DMS153 treated with DMSO at 0.1 percent for 48 hours (cell line): ENCODE measurements around the gene GJC1.
A peak's percentile ranks its signal among the peaks of the same experiment; 100 is the strongest.

ENCODE experiments used
- DNase-seq: peaks from one replicate; lab custom pipeline; 2025; ENCODE audit not compliant: unreplicated experiment; lab: John Stamatoyannopoulos, UW

Gene GJC1

DNA sequence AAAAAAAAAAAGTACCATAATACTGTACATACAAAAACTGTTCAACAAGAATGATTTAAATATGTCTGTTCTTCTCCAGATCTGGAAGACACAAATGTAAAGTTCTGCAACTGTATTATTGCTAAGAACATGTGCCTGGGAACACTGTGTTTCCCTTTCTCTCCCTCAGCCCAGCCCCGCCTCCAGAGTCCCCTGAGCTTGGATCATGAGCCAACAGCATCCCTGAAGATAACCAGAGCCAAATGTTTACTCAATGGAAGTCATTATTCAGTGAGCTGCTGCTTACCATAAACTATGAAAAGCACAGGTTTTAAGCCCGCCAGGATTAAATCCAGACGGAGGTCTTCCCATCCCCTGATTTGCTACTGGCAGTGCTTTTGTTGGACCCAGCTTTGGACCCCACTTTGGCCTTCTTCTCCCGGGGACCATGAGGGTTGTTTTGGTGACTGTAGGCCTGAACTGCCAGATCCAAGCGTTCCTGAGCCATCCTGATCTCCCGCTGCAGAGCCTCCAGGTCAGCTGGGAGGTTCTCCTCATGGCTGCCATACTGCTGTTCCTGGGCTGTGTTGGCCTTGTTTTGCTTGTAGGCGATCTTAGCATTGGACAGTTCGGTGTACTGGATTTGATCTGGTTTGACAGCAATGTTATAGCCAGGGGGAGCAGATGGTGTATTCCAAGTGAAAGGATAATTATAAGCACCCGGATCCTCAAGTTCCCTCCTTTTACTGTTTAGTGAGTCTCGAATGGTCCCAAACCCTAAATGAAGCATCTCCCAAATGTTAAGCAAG is 25.6 kb downstream of the GJC1 start:
- no peak for DNase-seq

DNA sequence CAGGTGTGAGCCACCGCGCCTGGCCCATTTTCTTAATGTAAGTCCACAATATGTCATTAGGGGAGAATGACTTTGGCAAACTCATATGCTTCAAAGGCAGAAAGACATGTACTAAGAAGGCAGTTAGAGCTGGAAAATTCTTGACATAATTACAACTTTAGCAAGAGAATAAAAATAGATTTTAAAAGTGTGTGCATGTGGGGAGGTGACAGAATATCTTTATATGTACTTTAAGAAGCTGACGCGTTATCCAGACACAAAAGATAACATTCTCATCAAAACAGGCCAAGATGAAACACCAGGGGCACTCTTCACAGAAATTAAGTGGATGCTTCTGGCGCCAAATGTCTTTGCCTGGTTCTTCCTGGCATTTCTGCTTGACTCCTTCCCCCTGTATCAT is 28.2 kb downstream of the GJC1 start:
- no peak for DNase-seq

- DNase-seq: no peak
These were observed 31.7 kb downstream of the GJC1 start for GRCh38 chr17:44798356-44798755.

DNA sequence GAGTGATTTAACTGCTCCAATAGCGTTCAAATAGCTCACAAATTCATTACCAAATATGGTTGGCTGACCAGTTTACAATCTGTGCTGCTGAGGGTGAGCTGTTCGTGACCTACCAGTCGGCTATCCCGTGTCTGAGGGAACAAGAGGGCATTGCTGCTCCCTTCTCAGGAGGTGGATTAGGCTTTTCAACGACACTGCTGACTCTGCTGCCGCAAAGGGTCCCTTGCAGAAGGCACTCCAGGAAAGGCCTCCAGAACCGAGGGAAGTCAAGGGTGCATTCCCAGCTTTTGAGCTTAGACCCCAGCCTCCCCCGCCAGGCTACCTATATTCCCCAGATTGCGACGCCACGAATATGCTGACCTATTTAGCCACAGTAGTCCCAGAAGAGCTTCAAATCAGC is 32.3 kb downstream of the GJC1 start:
- DNase-seq: no peak

DNA sequence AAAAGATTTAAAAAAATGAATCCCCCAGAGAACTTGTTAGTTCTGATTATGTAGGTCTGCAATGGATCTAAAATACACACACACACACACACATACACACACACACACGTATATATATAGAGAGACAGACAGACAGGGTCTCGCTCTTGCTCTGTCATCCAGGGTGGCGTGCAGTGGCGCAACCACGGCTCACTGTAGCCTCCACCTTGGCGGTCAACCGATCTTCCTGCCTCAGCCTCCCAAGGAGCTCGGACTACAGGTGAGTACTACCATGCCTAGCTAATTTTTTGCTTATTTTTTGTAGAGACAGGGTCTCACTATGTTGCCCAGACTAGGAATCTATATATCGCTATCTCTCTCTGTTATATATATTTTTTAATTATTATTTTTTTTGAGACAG is 33.4 kb downstream of the GJC1 start:
- DNase-seq: no peak

DNA sequence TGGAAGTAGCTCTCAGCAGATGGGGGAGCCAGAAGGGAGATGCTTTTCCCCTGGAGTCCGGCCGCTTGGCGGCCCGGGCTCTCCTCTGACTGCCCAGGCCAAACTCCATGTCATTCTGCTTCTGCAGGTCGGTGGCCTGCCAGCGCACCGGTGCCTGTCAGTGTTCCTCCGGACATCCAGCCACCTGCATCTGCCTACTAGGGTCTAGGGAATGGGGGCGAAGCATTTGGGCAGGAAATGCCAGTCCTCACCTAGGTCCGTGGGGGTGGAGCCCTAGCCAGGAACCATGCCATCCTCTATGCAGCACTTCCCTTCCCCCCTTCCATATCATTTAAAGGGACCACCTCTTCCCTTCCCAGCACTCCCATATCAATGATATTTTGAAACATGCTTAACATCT is 34.2 kb downstream of the GJC1 start:
- no peak for DNase-seq

GRCh38 chr17:44795421-44795820 is 34.7 kb downstream of the GJC1 start:
- no peak for DNase-seq

DNA sequence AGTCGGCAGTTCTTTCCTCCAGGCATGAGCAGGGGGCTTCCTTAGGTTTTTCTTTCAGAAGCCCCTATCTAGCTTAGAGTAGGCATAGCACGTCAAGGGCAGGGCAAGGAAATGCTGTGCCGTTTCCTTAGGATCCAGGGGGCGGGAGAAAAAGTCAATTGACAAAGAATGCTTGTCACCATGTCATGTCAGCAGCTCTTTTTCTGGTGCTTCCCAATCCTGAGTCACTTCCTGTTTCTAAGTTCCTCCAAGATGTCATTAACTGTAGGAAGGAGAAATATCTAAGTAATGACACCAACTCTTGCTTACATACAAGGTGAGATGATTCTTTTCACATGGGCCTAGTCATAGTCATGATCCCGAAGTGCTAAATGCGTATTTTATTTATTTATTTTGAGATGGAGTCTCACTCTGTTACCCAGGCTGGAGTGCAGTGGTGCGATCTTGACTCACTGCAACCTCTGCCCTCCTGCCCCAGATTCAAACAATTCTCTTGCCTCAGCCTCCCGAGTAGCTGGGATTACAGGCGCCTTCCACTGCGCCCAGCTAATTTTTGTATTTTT is 35.2 kb downstream of the GJC1 start:
- no peak for DNase-seq

DNA sequence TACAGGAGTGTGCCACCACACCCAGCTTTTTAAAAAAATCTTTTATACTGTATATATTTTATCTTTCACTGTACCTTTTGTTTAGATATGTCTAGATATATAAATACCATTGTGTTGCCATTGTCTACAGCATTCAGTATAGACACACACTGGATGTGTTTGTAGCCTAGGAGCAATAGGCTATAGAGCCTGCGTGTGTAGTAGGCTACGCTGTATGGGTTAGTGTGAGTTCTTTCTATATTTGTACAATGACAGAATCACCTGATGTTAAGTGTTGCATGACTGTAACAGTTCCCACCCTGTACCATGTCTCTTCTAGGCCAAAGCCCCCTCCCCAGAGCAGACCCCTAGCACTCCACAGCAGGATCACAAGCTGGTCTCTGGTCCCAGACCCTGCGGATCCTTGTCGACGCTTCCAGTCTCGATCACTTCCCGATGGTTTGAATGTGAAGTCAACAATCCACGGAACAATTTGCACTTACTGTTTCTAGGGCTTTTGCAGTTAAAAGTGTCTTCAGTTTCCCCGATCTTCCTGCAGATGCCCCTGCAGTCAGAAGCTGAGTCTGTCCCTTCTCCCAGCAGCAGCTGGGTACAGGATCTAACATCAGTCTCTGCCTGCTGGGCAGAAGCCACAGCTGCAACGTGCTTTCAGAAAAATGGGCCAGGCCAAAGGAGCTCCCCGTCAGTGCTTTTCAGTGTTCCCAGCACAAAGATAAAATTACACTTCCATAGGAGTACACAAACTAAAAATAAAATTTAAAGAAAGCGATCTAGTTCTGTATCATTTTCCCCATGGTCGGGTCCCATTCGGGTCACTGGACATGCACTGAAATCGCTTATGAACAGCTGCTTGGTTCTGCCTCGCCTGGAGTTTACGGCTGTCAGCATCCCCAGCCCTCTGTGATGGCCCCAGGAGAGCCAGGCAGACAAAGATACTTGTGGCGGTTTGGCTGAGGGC is 35.9 kb downstream of the GJC1 start:
- DNase-seq: no peak

DNA sequence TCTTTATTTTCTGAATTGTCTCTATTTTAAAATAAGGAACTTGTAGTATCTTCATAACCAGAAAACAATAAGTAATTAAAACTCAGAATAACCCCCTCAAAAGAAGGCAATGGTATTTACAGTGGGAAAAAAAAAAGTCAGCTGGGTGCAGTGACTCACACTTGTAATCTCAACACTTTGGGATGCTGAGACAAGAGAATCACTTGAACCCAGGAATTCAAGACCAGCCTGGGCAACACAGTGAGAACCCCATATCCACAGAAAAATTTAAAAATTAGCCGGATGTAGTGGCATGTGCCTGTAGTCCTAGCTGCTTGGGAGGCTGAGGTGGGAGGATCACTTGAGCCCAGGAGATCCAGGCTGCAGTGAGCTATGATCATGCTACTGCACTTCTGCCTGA is 37.8 kb downstream of the GJC1 start:
- DNase-seq: no peak

- DNase-seq: no peak
These were observed 41.9 kb downstream of the GJC1 start for GRCh38 chr17:44788139-44788538.

- no peak for DNase-seq
These were observed 42.7 kb downstream of the GJC1 start for GRCh38 chr17:44787271-44787940.

DNA sequence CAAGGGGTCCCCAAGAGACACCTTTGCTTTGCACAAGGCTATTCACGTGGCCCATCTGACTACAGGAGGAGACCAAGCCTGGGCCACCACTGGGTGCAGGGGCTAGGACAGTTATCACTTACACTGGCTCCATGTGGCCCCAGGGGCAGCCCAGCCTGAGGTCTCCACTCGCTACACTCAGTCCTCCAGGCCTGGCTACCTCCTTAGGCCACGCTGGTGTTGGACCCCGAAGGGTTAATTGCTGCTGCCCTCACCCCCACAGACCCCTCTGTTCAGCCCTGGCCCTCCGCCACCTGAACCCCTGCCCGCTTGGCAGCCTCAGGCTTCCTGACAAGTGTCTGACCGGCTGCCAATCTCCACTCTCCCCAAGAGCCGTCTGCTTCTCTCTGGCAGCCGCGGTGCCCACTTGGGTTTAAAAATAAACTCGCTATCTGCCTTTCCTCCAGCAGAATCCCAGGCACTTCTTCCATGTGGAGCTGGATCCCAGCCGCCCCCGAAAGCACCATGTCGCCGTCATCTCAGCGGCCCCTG is 43.5 kb downstream of the GJC1 start:
- no peak for DNase-seq

DNA sequence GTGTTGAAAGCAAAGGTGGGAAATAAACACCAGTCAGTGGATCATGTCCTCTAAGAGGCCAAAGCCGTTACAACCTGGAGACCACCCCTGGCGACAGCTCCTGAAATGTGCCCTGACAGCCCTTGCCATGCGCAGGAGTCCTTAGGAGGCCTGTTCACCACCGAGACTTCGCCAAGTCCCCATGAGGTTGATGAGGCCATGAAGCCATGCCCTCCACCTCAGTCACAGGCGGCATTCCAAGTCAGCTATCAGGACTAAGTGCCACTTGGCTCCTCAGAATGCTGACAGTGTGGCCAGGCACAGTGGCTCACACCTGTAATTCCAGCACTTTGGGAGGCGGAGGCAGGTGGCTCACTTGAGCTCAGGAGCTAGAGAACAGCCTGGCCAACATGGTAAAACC is 44.2 kb downstream of the GJC1 start:
- DNase-seq: no peak

- no peak for DNase-seq
These were observed 47.7 kb downstream of the GJC1 start for GRCh38 chr17:44782326-44782850.

GRCh38 chr17:44781551-44782325 is 48.3 kb downstream of the GJC1 start:
- DNase-seq: no peak

DNA sequence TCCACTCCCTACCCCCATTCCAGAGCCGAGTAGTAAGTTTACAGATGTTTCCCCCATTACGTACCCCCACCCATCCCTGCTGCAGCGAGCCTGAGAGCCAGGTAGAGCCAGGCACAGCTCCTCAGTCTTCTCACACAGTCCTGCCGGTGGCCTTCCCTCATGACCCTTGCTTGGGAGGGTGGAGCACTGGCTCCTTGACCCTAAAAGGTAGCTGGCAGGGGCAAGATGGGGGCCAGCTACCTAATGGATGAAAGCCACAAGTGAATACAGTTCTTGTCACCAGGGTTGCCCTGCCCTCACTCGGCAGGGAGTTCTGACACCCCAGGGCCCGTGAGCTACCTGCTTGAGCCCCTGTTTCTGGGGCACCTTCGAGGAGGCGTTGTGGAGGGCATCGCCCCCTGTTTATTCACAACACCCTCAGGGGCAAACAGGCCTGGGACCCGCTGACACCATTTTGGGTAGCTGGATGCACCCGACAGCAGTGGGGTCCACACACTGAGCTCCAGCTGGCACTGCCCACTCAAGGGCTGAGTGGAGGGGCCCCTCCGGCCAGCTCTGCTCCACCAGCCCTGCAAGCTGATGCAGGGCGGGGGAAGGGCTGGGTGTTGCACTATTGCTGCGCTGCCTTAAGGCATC is 49.1 kb downstream of the GJC1 start:
- DNase-seq: no peak

GRCh38 chr17:44780161-44780560 is 49.9 kb downstream of the GJC1 start:
- no peak for DNase-seq

DNA sequence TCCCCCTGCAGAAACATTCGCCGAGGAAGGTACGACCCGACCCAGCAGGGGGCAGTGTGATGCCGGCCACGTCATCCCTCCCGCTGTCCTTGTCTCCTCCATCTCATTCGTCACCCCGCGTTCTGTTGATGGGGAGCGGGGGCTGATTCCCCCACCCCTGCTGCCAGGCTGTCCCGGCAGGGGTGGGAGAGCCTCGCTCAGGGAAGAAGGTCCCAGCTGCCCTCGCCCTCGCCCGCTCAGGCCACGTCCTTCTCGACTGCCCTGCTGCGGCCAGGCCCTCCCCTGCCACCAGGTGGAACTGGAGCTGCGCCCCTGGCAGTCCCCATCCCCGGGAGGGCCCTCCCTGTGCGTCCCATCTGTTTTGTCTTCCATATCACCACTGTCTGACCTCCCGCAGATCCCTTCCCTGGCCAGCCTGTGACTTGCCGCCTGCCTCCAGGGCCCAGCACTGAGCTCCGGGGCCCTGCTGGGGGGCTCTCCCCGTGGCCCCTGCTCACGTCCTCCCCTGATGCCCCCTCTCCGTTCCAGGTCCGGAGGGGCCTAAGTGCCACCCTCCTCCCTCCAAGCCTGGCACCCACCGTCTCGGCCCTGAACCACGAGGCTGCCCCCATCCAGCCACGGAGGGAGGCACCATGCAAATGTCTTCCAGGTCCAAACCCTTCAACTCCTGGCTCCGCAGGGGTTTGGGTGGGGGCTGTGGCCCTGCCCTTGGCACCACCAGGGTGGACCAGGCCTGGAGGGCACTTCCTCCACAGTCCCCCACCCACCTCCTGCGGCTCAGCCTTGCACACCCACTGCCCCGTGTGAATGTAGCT is 50.7 kb downstream of the GJC1 start:
- peak; percentile 41 for DNase-seq
